H1 (cell line): ENCODE data around the gene EVI5. TPM values are rescaled to one million over a fixed set of nuclear protein-coding genes. Genes with fewer than 3 reads are reported as not detected.

Source experiments
- CTCF ChIA-PET: fragments of 300-600 bp; sonication (Branson Sonifier 250); formaldehyde crosslinking; loops from one replicate; lab custom pipeline; 2021; ENCODE audit not compliant: partially characterized antibody; lab: Charles Lee
- POLR2A ChIA-PET: fragments of 300-600 bp; sonication (Branson Sonifier 250); formaldehyde crosslinking; loops from one replicate; lab custom pipeline; 2021; ENCODE audit warnings: inconsistent platforms; ENCODE audit not compliant: partially characterized antibody; lab: Charles Lee
- DNase-seq, 2 experiments: peaks; one replicate each; pipeline versions ENCODE4 v3.0.0 to v3.0.0-alpha.2; 2010 to 2022; ENCODE audit warnings: low spot score in 2 of 2, low read depth in 1 of 2, mixed read lengths in 1 of 2
- FAIRE-seq: peaks from 2 replicates; lab custom pipeline; 2011; peaks lifted over from hg19 to GRCh38; lab: Jason Lieb, UNC
- H2AFZ ChIP-seq: 2 replicates; pipeline ENCODE4 v1.8.1; 2012; ENCODE audit warnings: low read length, inconsistent platforms
- H2AK5ac ChIP-seq: 2 replicates; pipeline ENCODE4 v1.6.1; 2013; ENCODE audit warnings: low read depth, low read length
- H2BK120ac ChIP-seq: replicated peaks from 2 replicates; pipeline ENCODE3; 2013; ENCODE audit warnings: low read depth, low read length, inconsistent platforms
- H2BK12ac ChIP-seq: 2 replicates; pipeline ENCODE4 v1.6.1; 2013; ENCODE audit warnings: low read depth, low read length
- H2BK15ac ChIP-seq: 2 replicates; pipeline ENCODE4 v1.6.1; 2013; ENCODE audit warnings: low read length
- H2BK20ac ChIP-seq: 2 replicates; pipeline ENCODE4 v1.6.1; 2013; ENCODE audit warnings: low read length
- H2BK5ac ChIP-seq: 2 replicates; pipeline ENCODE4 v1.6.1; 2013; ENCODE audit warnings: low read depth, low read length
- H3K14ac ChIP-seq: 2 replicates; pipeline ENCODE4 v1.6.1; 2013; ENCODE audit warnings: inconsistent platforms; ENCODE audit not compliant: insufficient read length
- H3K18ac ChIP-seq: 2 replicates; pipeline ENCODE4 v1.6.1; 2013; ENCODE audit warnings: low read length; ENCODE audit errors: extremely low read depth
- H3K23ac ChIP-seq: 2 replicates; pipeline ENCODE4 v1.6.1; 2013; ENCODE audit warnings: inconsistent platforms; ENCODE audit not compliant: insufficient read length
- H3K23me2 ChIP-seq: 2 replicates; pipeline ENCODE4 v1.6.1; 2013; ENCODE audit warnings: low read depth, low read length
- H3K27ac ChIP-seq: 2 replicates; pipeline ENCODE4 v1.6.1; 2011; ENCODE audit warnings: low read depth, low read length, inconsistent platforms
- H3K27me3 ChIP-seq, 4 experiments: replicated peaks in 1 of 4; 1 replicate in 1 of 4; 2 replicates in 3 of 4; pipeline versions ENCODE4 v1.6.1 to v1.8.1; 2011 to 2013; ENCODE audit warnings: low read length in 3 of 4, mild to moderate bottlenecking in 3 of 4, inconsistent platforms in 2 of 4, mixed read lengths in 2 of 4, moderate library complexity in 1 of 4; ENCODE audit not compliant: control insufficient read depth in 3 of 4, insufficient read depth in 3 of 4; ENCODE audit errors: extremely low read depth in 1 of 4
- H3K36me3 ChIP-seq, 4 experiments: 2 replicates each; pipeline versions ENCODE4 v1.6.1 to v1.8.1; 2011 to 2013; ENCODE audit warnings: mild to moderate bottlenecking in 4 of 4, low read length in 3 of 4, moderate library complexity in 2 of 4, control low read depth in 1 of 4, inconsistent platforms in 1 of 4; ENCODE audit not compliant: insufficient read depth in 4 of 4, control insufficient read depth in 2 of 4
- H3K4ac ChIP-seq: replicated peaks from 2 replicates; pipeline ENCODE3; 2013; ENCODE audit warnings: low read length, low read depth, mixed read lengths, inconsistent platforms; ENCODE audit not compliant: insufficient read length
- H3K4me1 ChIP-seq, 4 experiments: replicated peaks in 1 of 4; 1 replicate in 1 of 4; 2 replicates in 3 of 4; pipeline versions ENCODE4 v1.6.1 to v1.8.1; 2011 to 2013; ENCODE audit warnings: low read length in 3 of 4, inconsistent platforms in 2 of 4, mixed read lengths in 1 of 4; ENCODE audit not compliant: insufficient read depth in 4 of 4, control insufficient read depth in 3 of 4
- H3K4me2 ChIP-seq, 2 experiments: 2 replicates each; pipeline versions ENCODE4 v1.6.1 to v1.8.1; 2011 to 2013; ENCODE audit warnings: low read depth in 2 of 2, low read length in 2 of 2, control low read depth in 1 of 2, inconsistent platforms in 1 of 2, mild to moderate bottlenecking in 1 of 2; ENCODE audit not compliant: insufficient read depth in 1 of 2
- H3K4me3 ChIP-seq, 4 experiments: fragments of 200-600, 300-600 bp in 1 of 4; sonication (generic), shearing (Covaris generic), sonication (Bioruptor Twin) in 1 of 4; 2 replicates each; pipeline versions ENCODE4 v1.5.1 to v1.8.1; 2011 to 2016; ENCODE audit warnings: low read length in 4 of 4, low read depth in 3 of 4, control low read depth in 2 of 4, inconsistent platforms in 2 of 4, mild to moderate bottlenecking in 2 of 4, mixed read lengths in 1 of 4, moderate library complexity in 1 of 4; ENCODE audit not compliant: insufficient read depth in 2 of 4; ENCODE audit errors: extremely low read depth in 1 of 4
- H3K56ac ChIP-seq: replicated peaks from 2 replicates; pipeline ENCODE3; 2013; ENCODE audit warnings: low read depth, mild to moderate bottlenecking, mixed read lengths, low read length, inconsistent platforms; ENCODE audit not compliant: insufficient read length
- H3K79me1 ChIP-seq: 2 replicates; pipeline ENCODE4 v1.6.1; 2013; ENCODE audit warnings: low read depth, low read length, control low read depth
- H3K79me2 ChIP-seq, 2 experiments: 2 replicates each; pipeline versions ENCODE4 v1.6.1 to v1.8.1; 2012 to 2013; ENCODE audit warnings: low read length in 2 of 2, mild to moderate bottlenecking in 2 of 2, inconsistent platforms in 1 of 2; ENCODE audit not compliant: insufficient read depth in 2 of 2, control insufficient read depth in 1 of 2
- H3K9ac ChIP-seq, 4 experiments: replicated peaks in 1 of 4; 1 replicate in 1 of 4; 2 replicates in 3 of 4; pipeline versions ENCODE4 v1.6.1 to v1.8.1; 2011 to 2013; ENCODE audit warnings: low read depth in 3 of 4, low read length in 3 of 4, control low read depth in 2 of 4, mild to moderate bottlenecking in 2 of 4, moderate library complexity in 2 of 4, inconsistent platforms in 1 of 4; ENCODE audit errors: extremely low read depth in 1 of 4
- H3K9me3 ChIP-seq, 2 experiments: 2 replicates each; pipeline versions ENCODE4 v1.6.1 to v1.8.1; 2012 to 2013; ENCODE audit warnings: mild to moderate bottlenecking in 2 of 2, moderate library complexity in 2 of 2, control low read depth in 1 of 2, inconsistent platforms in 1 of 2, low read depth in 1 of 2, low read length in 1 of 2, mixed read lengths in 1 of 2; ENCODE audit not compliant: insufficient read depth in 2 of 2
- H4K20me1 ChIP-seq, 2 experiments: replicated peaks in 1 of 2; 2 replicates each; pipeline versions ENCODE3 to v1.8.1; 2011 to 2013; ENCODE audit warnings: inconsistent platforms in 2 of 2, low read length in 2 of 2, mild to moderate bottlenecking in 1 of 2; ENCODE audit not compliant: insufficient read depth in 2 of 2, control insufficient read depth in 1 of 2
- H4K5ac ChIP-seq: 2 replicates; pipeline ENCODE4 v1.6.1; 2013; ENCODE audit warnings: low read length, low read depth, mixed read lengths, inconsistent platforms; ENCODE audit not compliant: insufficient read length
- H4K8ac ChIP-seq: 2 replicates; pipeline ENCODE4 v1.8.0; 2013; ENCODE audit warnings: mild to moderate bottlenecking, moderate library complexity, low read length, inconsistent platforms; ENCODE audit not compliant: insufficient read depth; ENCODE audit errors: extremely low read depth
- H4K91ac ChIP-seq: replicated peaks from 2 replicates; pipeline ENCODE3; 2013; ENCODE audit warnings: low read length, mixed read lengths, inconsistent platforms; ENCODE audit not compliant: insufficient read length
- BRCA1 ChIP-seq: IDR thresholded peaks from 2 replicates; pipeline ENCODE4 v1.6.1; 2012; ENCODE audit warnings: low read depth, low read length, improper control_type of control experiment
- CEBPB ChIP-seq: IDR thresholded peaks from 2 replicates; pipeline ENCODE4 v1.6.1; 2012; ENCODE audit warnings: low read depth, low read length
- CTBP2 ChIP-seq: IDR thresholded peaks from 2 replicates; pipeline ENCODE4 v1.7.0; 2011; ENCODE audit warnings: borderline replicate concordance, mild to moderate bottlenecking, moderate library complexity, mixed read lengths, low read length; ENCODE audit not compliant: insufficient read depth, insufficient read length
- EGR1 ChIP-seq: IDR thresholded peaks from 2 replicates; pipeline ENCODE4 v1.6.1; 2011; ENCODE audit warnings: low read depth, low read length, borderline replicate concordance
- HDAC2 ChIP-seq, 2 experiments: fragments of 300-600 bp in 1 of 2; sonication (generic) in 1 of 2; IDR thresholded peaks; 2 replicates each; pipeline ENCODE4 v1.6.1; 2011 to 2012; ENCODE audit warnings: low read depth in 2 of 2, low read length in 2 of 2, mild to moderate bottlenecking in 2 of 2, moderate library complexity in 2 of 2, borderline replicate concordance in 1 of 2, inconsistent platforms in 1 of 2
- RFX5 ChIP-seq: IDR thresholded peaks from 2 replicates; pipeline ENCODE4 v1.6.1; 2011; ENCODE audit warnings: low read depth, low read length, improper control_type of control experiment, borderline replicate concordance
- SRF ChIP-seq: IDR thresholded peaks from 2 replicates; pipeline ENCODE4 v1.6.1; 2011; ENCODE audit warnings: mild to moderate bottlenecking, low read depth, low read length, moderate library complexity
- TEAD4 ChIP-seq: IDR thresholded peaks from 2 replicates; pipeline ENCODE4 v1.6.1; 2012; ENCODE audit warnings: low read depth, low read length, inconsistent platforms, mixed read lengths
- WGBS, 2 experiments: shearing (Covaris generic) in 1 of 2; methylation state at CpG; one replicate each; pipeline versions ENCODE4 v1.1.6 to v1.1.7; 2013 to 2015; ENCODE audit warnings: low lambda C conversion rate in 2 of 2, mixed read lengths in 2 of 2, inconsistent platforms in 1 of 2, low coverage in 1 of 2, missing lambda C conversion rate in 1 of 2; ENCODE audit not compliant: insufficient replicate concordance in 2 of 2, insufficient coverage in 1 of 2, insufficient read length in 1 of 2; ENCODE audit errors: extremely low coverage in 1 of 2, missing lambda C conversion rate in 1 of 2; 5-methylcytosine and 5-hydroxymethylcytosine counted together
- polyA plus RNA-seq, 7 experiments: library from polyadenylated mRNA; depleted of rRNA in 3 of 7; stranded (reverse) in 5 of 7; unstranded in 2 of 7; fragments of >200 nt in 5 of 7; fragments of 200-250 nt in 2 of 7; gene quantifications; 1 replicate in 5 of 7; 2 replicates in 1 of 7; 4 replicates in 1 of 7; pipeline versions ENCODE4 v1.2.1 to v1.2.3, GENCODE V29; 2011 to 2013; ENCODE audit warnings: missing spikeins in 2 of 7, mixed read lengths in 2 of 7
- total RNA-seq: library from RNA; stranded (reverse); fragmentation: NEBNext Ultra II Directional; extraction: Animal tissue kit (Norgen Biotek cat#: 25700); gene quantifications from 2 replicates; pipeline ENCODE4 v1.2.1, GENCODE V29; 2021
- TF ChIP-seq, protein P1 (sequence below): IDR thresholded peaks from 2 replicates; pipeline ENCODE4 v1.6.1; 2012; ENCODE audit warnings: inconsistent platforms
- TF ChIP-seq, protein P2 (sequence below): IDR thresholded peaks from 2 replicates; pipeline ENCODE4 v1.6.1; 2012; ENCODE audit warnings: inconsistent platforms

Gene EVI5
- total and polyA plus RNA-seq, 2 of the 8 experiments (the other 6 are each of a cell fraction or from before 2014, with no cell fraction given): 1.7 to 13.7 TPM

DNA sequence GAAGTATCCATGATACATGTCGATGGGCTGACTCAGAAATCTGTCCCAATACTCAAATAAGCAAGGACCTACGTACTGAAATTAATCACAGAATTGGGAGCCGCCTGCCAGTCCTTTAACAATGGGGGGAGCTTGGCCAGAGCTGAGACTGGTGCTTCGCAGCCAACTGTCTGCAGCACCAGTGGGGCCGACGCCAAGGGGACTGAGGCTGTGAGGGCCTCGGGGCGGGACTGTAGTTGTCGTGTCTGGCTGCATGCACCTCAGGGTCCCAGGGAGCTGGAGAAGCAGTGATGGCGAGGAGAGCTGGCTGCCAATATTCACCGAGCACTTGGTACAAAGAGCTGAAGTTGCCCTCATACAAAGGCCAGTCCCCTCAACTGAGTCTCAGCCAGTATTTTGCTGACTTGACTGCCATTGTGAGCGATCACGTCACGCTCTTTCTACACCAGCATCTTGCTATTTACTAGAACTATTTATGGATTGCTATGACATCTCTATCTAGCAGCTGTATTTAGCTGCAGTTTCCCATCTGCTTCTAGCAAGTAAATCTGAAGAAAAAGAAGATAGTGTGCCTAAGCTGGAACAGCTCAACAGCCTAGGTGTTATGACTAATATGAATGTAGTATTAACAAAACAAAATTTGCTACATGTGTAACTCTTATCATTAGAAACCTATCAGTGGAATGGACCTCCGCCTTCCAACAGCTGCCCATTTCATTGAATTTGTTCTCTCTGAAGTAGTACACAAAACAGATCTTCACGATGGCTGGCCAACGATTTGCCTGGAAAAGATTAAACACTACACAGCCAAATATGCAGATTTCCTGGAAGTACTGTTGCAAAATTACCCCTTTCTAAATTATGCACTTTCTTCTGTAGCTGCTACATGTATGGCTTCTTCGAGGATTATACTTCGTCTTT, 29.1 kb downstream of the EVI5 start:
- Histone ChIP-seq H4K20me1 (peaks cover 0 to 2% of the 10 kb centered on the region in 2 experiments), H3K36me3 (no peaks in the 10 kb centered on the region), H3K4me2 (no peak overlapping the region), H3K23ac (no peak overlapping the region), H4K8ac (no peak overlapping the region), H3K27ac (no peak overlapping the region), H3K79me1 (0 out of 2 replicates have a peak, but pooled peaks cover 2% of the 10 kb centered on the region), H2AK5ac (no peak overlapping the region), H3K9ac (no peak overlapping the region), H4K5ac (no peak overlapping the region), H3K27me3 (no peaks in the 10 kb centered on the region), H3K23me2 (no peaks in the 10 kb centered on the region), H3K18ac (no peak overlapping the region), H4K91ac (no peak overlapping the region), H2AFZ (no peak overlapping the region), H2BK5ac (no peak overlapping the region), H2BK15ac (no peak overlapping the region), H3K9me3 (no peaks in the 10 kb centered on the region; a peak in 1 of 4 replicates), H3K14ac (no peak overlapping the region), H3K4me1 (no peaks in the 10 kb centered on the region), H2BK120ac (no peak overlapping the region), H3K4me3 (no peak overlapping the region), H2BK12ac (no peak overlapping the region), H3K79me2 (no peaks in the 10 kb centered on the region; a peak in 2 of 4 replicates), H3K4ac (no peak overlapping the region), H2BK20ac (no peak overlapping the region), H3K56ac (no peak overlapping the region)
- WGBS, 2 experiments: 92% methylated on average over 19 of the region's 19 CpGs; no CpG with 5 or more reads in 1 of the 2 experiments
- DNase-seq (no peak), FAIRE-seq (no peak)
- ChIA-PET POLR2A (interaction anchor here (2.3 kb wide), 1 partner anchor 76 kb away, joined by 8 read pairs; the partner anchor contains the start of gene RPL5), CTCF (interaction anchor here (0.7 to 4.5 kb wide), 5 partner anchors 9 to 446 kb away, joined by 3 to 40 read pairs (median 7); partner anchors contain the start of gene RPL5)
- no peak for TF ChIP-seq HDAC2 (IDR thresholded peaks at IDR 0.05; ENCODE audit: borderline replicate concordance in 1 of 2, low read depth in 2 of 2, low read length in 2 of 2)
- TF ChIP-seq BRCA1: no peak
- TF ChIP-seq, protein P1, sequence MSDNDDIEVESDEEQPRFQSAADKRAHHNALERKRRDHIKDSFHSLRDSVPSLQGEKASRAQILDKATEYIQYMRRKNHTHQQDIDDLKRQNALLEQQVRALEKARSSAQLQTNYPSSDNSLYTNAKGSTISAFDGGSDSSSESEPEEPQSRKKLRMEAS: no peak
- TF ChIP-seq CTBP2: no peak
- TF ChIP-seq TEAD4: no peak
- TF ChIP-seq EGR1: no peak
- no peak for TF ChIP-seq CEBPB
- TF ChIP-seq SRF: no peak
- TF ChIP-seq RFX5: no peak
- TF ChIP-seq, protein P2, sequence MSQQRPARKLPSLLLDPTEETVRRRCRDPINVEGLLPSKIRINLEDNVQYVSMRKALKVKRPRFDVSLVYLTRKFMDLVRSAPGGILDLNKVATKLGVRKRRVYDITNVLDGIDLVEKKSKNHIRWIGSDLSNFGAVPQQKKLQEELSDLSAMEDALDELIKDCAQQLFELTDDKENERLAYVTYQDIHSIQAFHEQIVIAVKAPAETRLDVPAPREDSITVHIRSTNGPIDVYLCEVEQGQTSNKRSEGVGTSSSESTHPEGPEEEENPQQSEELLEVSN: no peak
